Measurements from ENCODE around the gene TBC1D24.

Gene TBC1D24

DNA sequence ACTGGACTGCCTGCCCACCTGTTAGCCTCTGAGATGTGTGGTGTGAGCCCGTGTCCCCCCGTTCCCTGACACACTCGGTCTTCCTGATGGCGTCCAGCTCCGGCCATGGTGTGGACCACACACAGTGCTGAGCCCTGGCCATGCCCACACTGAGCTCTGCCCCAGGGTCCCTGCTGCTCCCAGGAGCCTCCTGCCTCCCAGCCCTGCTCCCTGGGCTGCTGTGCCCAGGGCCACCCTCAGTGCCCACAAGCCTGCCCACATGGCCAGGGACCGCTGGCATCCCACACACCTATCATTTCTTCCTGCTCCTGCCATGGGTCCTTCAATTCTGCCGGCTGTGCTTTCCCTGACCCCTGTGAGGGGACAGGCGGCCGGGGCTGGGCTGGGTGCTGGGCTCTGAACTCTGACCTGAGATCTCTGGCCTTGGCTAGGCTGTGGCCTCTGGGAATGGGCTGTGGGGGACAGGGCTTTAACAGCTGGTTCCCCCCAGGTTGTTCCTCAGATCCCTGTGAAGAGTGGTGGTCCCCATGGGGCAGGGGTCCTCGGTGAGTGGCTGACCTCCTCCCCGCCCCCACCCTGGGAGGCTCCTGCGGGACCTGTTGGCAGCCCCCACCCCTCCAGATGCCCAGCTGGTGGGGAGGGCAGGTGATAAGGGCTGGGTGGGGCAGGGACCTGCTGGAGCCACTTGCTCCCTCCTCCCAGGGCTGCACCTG is 52.3 kb downstream of the TBC1D24 start:
- H2AFZ ChIP-seq: no peak overlapping the region
- no peaks in the 10 kb centered on the region for H3K36me3 ChIP-seq (ENCODE audit: control insufficient read depth, insufficient read depth, low read length)
- no peaks in the 10 kb centered on the region for H3K27me3 ChIP-seq (ENCODE audit: control insufficient read depth, insufficient read depth, low read length)
- H3K9me3 ChIP-seq (ENCODE audit: control insufficient read depth, low read length): no peaks in the 10 kb centered on the region
- no peak overlapping the region for H3K9ac ChIP-seq
- H3K4me1 ChIP-seq: peaks cover 3% of the 10 kb centered on the region
- no peak overlapping the region for H3K4me3 ChIP-seq (ENCODE audit: low read depth, low read length)
- H3K27ac ChIP-seq: no peak overlapping the region
- TF ChIP-seq, protein P1, sequence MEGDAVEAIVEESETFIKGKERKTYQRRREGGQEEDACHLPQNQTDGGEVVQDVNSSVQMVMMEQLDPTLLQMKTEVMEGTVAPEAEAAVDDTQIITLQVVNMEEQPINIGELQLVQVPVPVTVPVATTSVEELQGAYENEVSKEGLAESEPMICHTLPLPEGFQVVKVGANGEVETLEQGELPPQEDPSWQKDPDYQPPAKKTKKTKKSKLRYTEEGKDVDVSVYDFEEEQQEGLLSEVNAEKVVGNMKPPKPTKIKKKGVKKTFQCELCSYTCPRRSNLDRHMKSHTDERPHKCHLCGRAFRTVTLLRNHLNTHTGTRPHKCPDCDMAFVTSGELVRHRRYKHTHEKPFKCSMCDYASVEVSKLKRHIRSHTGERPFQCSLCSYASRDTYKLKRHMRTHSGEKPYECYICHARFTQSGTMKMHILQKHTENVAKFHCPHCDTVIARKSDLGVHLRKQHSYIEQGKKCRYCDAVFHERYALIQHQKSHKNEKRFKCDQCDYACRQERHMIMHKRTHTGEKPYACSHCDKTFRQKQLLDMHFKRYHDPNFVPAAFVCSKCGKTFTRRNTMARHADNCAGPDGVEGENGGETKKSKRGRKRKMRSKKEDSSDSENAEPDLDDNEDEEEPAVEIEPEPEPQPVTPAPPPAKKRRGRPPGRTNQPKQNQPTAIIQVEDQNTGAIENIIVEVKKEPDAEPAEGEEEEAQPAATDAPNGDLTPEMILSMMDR (IDR thresholded peaks at IDR 0.05): no peak
- H3K4me2 ChIP-seq (ENCODE audit: low read length): no peak overlapping the region
- H3K79me2 ChIP-seq: peaks cover 3% of the 10 kb centered on the region

DNA sequence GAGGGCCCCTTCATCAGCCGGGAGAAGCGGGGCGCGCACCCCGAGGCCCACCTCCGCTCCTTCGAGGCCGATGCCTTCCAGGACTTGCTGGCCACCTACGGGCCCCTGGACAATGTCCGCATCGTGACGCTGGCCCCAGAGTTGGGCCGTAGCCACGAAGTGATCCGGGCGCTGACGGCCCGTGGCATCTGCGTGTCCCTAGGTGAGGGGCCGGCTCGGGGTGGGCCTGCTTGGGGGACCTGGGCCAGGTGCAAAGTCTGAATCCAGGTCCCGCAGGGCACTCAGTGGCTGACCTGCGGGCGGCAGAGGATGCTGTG is 52.8 kb downstream of the TBC1D24 start:
- H3K36me3 ChIP-seq (ENCODE audit: control insufficient read depth, insufficient read depth, low read length): no peaks in the 10 kb centered on the region
- no peak overlapping the region for H3K4me3 ChIP-seq (ENCODE audit: low read depth, low read length)
- H3K9ac ChIP-seq: no peak overlapping the region
- H3K9me3 ChIP-seq (ENCODE audit: control insufficient read depth, low read length): no peaks in the 10 kb centered on the region
- no peak overlapping the region for H3K4me2 ChIP-seq (ENCODE audit: low read length)
- TF ChIP-seq, protein P1 (IDR thresholded peaks at IDR 0.05): no peak
- H3K27ac ChIP-seq: no peak overlapping the region
- peaks cover 3% of the 10 kb centered on the region for H3K4me1 ChIP-seq
- H3K27me3 ChIP-seq (ENCODE audit: control insufficient read depth, insufficient read depth, low read length): no peaks in the 10 kb centered on the region
- H3K79me2 ChIP-seq: peaks cover 3% of the 10 kb centered on the region
- no peak overlapping the region for H2AFZ ChIP-seq

DNA sequence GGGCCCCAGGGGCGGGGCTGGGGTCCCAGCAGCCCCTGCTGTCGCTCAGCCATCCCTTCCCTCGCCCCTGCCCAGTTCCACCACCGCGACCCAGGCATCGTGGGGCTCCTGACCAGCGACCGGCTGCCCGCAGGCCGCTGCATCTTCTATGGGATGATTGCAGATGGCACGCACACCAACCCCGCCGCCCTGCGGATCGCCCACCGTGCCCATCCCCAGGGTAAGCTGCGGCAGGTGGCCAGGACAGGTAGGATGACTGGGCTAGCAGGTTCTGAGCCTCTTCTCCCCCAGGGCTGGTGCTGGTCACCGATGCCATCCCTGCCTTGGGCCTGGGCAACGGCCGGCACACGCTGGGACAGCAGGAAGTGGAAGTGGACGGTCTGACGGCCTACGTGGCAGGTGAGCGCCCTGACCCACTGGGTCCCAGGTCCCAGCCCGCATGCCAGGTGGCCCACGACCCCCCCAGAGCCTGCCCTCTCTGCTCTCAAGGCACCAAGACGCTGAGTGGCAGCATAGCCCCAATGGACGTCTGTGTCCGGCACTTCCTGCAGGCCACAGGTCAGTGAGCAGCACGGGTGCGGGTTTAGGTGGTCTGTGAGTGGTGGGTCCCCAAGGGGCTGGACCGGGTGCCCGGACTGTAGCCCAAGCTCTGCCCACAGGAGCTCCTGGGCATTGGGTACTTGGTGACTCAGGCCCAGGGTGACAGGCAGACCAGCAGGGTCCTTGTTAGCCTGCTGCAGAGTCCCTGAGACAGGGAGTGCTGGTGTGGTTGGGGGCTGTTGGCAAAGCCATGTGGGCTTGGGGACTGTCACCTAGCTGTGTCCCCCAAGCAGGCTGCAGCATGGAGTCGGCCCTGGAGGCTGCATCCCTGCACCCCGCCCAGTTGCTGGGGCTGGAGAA is 53.5 kb downstream of the TBC1D24 start:
- H3K27ac ChIP-seq: no peak overlapping the region
- peaks cover 3% of the 10 kb centered on the region for H3K4me1 ChIP-seq
- H2AFZ ChIP-seq: no peak overlapping the region
- H3K4me3 ChIP-seq (ENCODE audit: low read depth, low read length): no peak overlapping the region
- peaks cover 3% of the 10 kb centered on the region for H3K79me2 ChIP-seq
- H3K27me3 ChIP-seq (ENCODE audit: control insufficient read depth, insufficient read depth, low read length): no peaks in the 10 kb centered on the region
- no peak overlapping the region for H3K4me2 ChIP-seq (ENCODE audit: low read length)
- no peak overlapping the region for H3K9ac ChIP-seq
- no peaks in the 10 kb centered on the region for H3K36me3 ChIP-seq (ENCODE audit: control insufficient read depth, insufficient read depth, low read length)
- H3K9me3 ChIP-seq (ENCODE audit: control insufficient read depth, low read length): no peaks in the 10 kb centered on the region
- TF ChIP-seq, protein P1 (IDR thresholded peaks at IDR 0.05): no peak

DNA sequence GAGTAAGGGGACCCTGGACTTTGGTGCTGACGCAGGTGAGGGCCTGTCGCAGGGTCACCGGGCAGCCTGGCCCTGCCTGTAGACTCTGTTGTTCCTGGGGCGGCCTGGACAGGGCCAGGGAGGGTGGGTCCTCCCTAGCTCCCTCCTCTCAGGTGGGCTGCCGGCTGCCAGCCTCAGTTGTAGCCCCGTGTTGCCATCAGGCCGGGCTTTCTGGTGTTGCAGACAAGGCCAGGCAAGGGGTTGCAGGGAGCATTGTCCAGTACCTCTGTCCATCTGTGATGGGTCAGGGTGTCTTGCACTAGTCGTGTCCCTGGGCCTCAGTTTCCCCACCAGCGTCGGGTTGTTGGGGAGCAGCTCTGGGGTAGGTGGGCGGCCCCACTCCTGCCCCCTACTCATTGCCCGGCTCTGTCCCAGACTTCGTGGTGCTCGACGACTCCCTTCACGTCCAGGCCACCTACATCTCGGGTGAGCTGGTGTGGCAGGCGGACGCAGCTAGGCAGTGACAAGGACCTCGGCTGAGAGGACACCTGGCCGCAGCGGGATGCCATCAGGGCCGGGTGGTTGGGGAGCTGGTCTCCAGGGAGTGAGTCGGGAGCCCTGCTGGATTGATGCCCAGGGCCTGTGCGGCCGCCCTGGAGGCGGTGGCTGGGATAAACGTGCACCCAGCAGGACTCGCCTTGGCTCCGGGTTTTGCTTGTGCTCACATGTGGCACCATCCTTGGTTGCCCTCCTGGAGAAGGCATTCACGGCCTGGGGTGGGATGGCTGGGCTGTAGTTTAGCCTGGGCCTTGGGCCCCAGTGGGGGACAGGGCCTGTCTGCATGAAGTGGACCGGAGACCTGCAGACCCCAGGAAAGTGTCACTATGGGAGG is 54.4 kb downstream of the TBC1D24 start:
- H3K36me3 ChIP-seq (ENCODE audit: control insufficient read depth, insufficient read depth, low read length): no peaks in the 10 kb centered on the region
- H3K27ac ChIP-seq: no peak overlapping the region
- no peak overlapping the region for H3K9ac ChIP-seq
- H3K9me3 ChIP-seq (ENCODE audit: control insufficient read depth, low read length): no peaks in the 10 kb centered on the region
- no peak overlapping the region for H3K4me3 ChIP-seq (ENCODE audit: low read depth, low read length)
- peaks cover 3% of the 10 kb centered on the region for H3K4me1 ChIP-seq
- no peak overlapping the region for H2AFZ ChIP-seq
- no peaks in the 10 kb centered on the region for H3K27me3 ChIP-seq (ENCODE audit: control insufficient read depth, insufficient read depth, low read length)
- TF ChIP-seq, protein P1 (IDR thresholded peaks at IDR 0.05): no peak
- H3K4me2 ChIP-seq (ENCODE audit: low read length): no peak overlapping the region
- peaks cover 3% of the 10 kb centered on the region for H3K79me2 ChIP-seq

All from parathyroid adenoma (tissue), 2 donors.